Liver (tissue), 3 donors: ENCODE results near the gene MDM2.

ENCODE experiments used
- GABPA ChIP-seq, 2 donors: IDR thresholded peaks in 1 of 2; conservative IDR thresholded peaks in 1 of 2; 2 replicates each; pipeline ENCODE4 v1.6.1; 2016; ENCODE audit warnings: antibody characterized with exemption in 2 of 2, mild to moderate bottlenecking in 1 of 2, moderate library complexity in 1 of 2
- HNF4A ChIP-seq, 2 donors: conservative IDR thresholded peaks; 2 replicates each; pipeline ENCODE4 v1.6.1; 2016; ENCODE audit warnings: antibody characterized with exemption in 2 of 2, mild to moderate bottlenecking in 2 of 2
- HNF4G ChIP-seq: IDR thresholded peaks from 2 replicates; pipeline ENCODE4 v1.6.1; 2016; ENCODE audit warnings: antibody characterized with exemption
- JUND ChIP-seq, 2 donors: IDR thresholded peaks; 2 replicates each; pipeline ENCODE4 v1.6.1; 2016; ENCODE audit warnings: antibody characterized with exemption in 2 of 2
- NR2F2 ChIP-seq: IDR thresholded peaks from 2 replicates; pipeline ENCODE4 v1.6.1; 2016; ENCODE audit warnings: antibody characterized with exemption
- RAD21 ChIP-seq, 2 donors: IDR thresholded peaks; 2 replicates each; pipeline ENCODE4 v1.6.1; 2016; ENCODE audit warnings: antibody characterized with exemption in 2 of 2, mild to moderate bottlenecking in 2 of 2
- REST ChIP-seq: IDR thresholded peaks from 2 replicates; pipeline ENCODE4 v1.6.1; 2016; ENCODE audit warnings: antibody characterized with exemption, mild to moderate bottlenecking
- SP1 ChIP-seq: IDR thresholded peaks from 2 replicates; pipeline ENCODE4 v1.6.1; 2018; ENCODE audit warnings: antibody characterized with exemption, mild to moderate bottlenecking
- YY1 ChIP-seq: IDR thresholded peaks from 2 replicates; pipeline ENCODE4 v1.6.1; 2016; ENCODE audit warnings: antibody characterized with exemption, mild to moderate bottlenecking
- TF ChIP-seq, protein P1 (sequence below): fragments of 150-350 bp; IDR thresholded peaks from 2 replicates; pipeline ENCODE4 v1.5.1; 2017; ENCODE audit warnings: improper control_type of control experiment, low read depth, low read length; ENCODE audit not compliant: missing input control
- TF ChIP-seq, protein P2 (sequence below): IDR thresholded peaks from 2 replicates; pipeline ENCODE4 v1.6.1; 2016; ENCODE audit warnings: antibody characterized with exemption
- TF ChIP-seq, protein P3 (sequence below): IDR thresholded peaks from 2 replicates; pipeline ENCODE4 v1.6.1; 2016; ENCODE audit warnings: antibody characterized with exemption
- TF ChIP-seq, protein P4 (sequence below): IDR thresholded peaks from 2 replicates; pipeline ENCODE4 v1.6.1; 2016; ENCODE audit warnings: antibody characterized with exemption
- donor health status: healthy.
- donor health status: healthy.

DNA sequence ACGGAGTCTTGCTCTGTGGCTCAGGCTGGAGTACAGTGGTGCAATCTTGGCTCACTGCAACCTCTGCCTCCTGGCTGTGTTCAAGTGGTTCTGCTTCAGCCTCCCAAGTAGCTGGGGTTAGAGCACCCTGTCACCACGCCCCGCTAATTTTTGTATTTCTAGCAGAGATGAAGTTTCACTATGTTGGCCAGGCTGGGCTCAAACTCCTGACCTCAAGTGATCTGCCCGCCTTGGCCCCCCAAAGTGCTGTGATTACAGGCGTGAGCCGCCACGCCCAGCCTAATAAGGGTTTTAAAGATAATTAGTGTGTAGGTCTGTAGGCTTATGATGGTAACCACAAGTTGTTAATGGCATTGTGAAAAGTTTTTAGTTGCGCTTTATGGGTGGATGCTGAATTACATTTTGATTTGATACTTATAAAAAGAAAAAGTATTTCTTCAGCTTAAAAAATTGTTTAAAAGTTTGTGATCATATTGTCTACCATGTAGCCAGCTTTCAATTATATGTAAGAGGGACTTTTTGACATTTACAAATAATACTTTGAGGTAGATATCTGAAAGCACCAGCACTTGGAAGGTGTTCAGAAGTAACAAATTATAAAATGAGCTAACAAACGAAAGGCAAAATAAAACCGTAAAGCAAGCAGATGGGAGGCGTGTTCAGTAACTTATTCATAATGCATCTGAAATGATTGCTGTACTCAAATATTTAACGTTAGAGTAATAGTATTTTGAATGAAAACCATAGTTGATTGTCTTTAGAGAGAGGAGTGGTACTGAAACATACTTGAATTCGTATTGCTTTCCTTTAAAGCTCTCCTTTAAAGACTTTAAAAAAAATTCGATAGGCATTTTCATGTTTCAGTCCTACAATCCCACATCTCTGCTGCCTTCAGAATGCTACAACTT is 37.1 kb downstream of the MDM2 start:
- TF ChIP-seq JUND (IDR thresholded peaks at IDR 0.05): no peak
- TF ChIP-seq GABPA (IDR thresholded peaks at IDR 0.05 in 1 of 2, conservative IDR thresholded peaks at IDR 0.05 in 1 of 2): no peak
- TF ChIP-seq, protein P1, sequence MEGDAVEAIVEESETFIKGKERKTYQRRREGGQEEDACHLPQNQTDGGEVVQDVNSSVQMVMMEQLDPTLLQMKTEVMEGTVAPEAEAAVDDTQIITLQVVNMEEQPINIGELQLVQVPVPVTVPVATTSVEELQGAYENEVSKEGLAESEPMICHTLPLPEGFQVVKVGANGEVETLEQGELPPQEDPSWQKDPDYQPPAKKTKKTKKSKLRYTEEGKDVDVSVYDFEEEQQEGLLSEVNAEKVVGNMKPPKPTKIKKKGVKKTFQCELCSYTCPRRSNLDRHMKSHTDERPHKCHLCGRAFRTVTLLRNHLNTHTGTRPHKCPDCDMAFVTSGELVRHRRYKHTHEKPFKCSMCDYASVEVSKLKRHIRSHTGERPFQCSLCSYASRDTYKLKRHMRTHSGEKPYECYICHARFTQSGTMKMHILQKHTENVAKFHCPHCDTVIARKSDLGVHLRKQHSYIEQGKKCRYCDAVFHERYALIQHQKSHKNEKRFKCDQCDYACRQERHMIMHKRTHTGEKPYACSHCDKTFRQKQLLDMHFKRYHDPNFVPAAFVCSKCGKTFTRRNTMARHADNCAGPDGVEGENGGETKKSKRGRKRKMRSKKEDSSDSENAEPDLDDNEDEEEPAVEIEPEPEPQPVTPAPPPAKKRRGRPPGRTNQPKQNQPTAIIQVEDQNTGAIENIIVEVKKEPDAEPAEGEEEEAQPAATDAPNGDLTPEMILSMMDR: no peak
- TF ChIP-seq REST: no peak
- no peak for TF ChIP-seq HNF4A (conservative IDR thresholded peaks at IDR 0.05)
- TF ChIP-seq, protein P2, sequence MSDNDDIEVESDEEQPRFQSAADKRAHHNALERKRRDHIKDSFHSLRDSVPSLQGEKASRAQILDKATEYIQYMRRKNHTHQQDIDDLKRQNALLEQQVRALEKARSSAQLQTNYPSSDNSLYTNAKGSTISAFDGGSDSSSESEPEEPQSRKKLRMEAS: no peak
- no peak for TF ChIP-seq NR2F2
- TF ChIP-seq SP1: no peak
- no peak for TF ChIP-seq YY1
- TF ChIP-seq RAD21 (IDR thresholded peaks at IDR 0.05): no peak
- TF ChIP-seq, protein P3, sequence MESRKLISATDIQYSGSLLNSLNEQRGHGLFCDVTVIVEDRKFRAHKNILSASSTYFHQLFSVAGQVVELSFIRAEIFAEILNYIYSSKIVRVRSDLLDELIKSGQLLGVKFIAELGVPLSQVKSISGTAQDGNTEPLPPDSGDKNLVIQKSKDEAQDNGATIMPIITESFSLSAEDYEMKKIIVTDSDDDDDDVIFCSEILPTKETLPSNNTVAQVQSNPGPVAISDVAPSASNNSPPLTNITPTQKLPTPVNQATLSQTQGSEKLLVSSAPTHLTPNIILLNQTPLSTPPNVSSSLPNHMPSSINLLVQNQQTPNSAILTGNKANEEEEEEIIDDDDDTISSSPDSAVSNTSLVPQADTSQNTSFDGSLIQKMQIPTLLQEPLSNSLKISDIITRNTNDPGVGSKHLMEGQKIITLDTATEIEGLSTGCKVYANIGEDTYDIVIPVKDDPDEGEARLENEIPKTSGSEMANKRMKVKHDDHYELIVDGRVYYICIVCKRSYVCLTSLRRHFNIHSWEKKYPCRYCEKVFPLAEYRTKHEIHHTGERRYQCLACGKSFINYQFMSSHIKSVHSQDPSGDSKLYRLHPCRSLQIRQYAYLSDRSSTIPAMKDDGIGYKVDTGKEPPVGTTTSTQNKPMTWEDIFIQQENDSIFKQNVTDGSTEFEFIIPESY: no peak
- TF ChIP-seq, protein P4, sequence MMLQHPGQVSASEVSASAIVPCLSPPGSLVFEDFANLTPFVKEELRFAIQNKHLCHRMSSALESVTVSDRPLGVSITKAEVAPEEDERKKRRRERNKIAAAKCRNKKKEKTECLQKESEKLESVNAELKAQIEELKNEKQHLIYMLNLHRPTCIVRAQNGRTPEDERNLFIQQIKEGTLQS: no peak
- no peak for TF ChIP-seq HNF4G
